Endothelial cell of umbilical vein (primary cell): ENCODE measurements around the gene ARNT2. TPM values are rescaled to one million over a fixed set of nuclear protein-coding genes. Genes with fewer than 3 reads are reported as not detected.

Experiments
- BruUV-seq: library from RNA; stranded (reverse); fragments of 400-500 nt; replicated peaks from 2 replicates; lab custom pipeline; 2021; lab: Mats Ljungman, UMichigan
- CTCF ChIA-PET: fragments of 300-600, 350-600 bp; sonication (Branson Sonifier 250); formaldehyde crosslinking; loops from one replicate; lab custom pipeline; 2021; ENCODE audit warnings: antibody characterized with exemption, inconsistent platforms; lab: Charles Lee
- POLR2A ChIA-PET: fragments of 300-600, 350-600 bp; sonication (Branson Sonifier 250); formaldehyde crosslinking; loops from one replicate; lab custom pipeline; 2021; ENCODE audit warnings: antibody characterized with exemption, inconsistent platforms; lab: Charles Lee
- DNase-seq: peaks from one replicate; pipeline ENCODE4 v3.0.0-alpha.2; 2011; ENCODE audit warnings: low read depth, low spot score
- FAIRE-seq: peaks from 2 replicates; lab custom pipeline; 2011; peaks lifted over from hg19 to GRCh38; lab: Jason Lieb, UNC
- H2AFZ ChIP-seq: 2 replicates; pipeline ENCODE4 v1.6.0; 2012; ENCODE audit warnings: low read depth, low read length, control low read depth, inconsistent platforms
- H3K27ac ChIP-seq: 2 replicates; pipeline ENCODE4 v1.5.1; 2011; ENCODE audit warnings: low read depth, mild to moderate bottlenecking, control low read depth, low read length, moderate library complexity; ENCODE audit not compliant: insufficient read depth
- H3K27me3 ChIP-seq, 2 experiments: 2 replicates each; pipeline versions ENCODE4 v1.6.0 to v1.6.1; 2011; ENCODE audit warnings: low read length in 2 of 2, mixed read lengths in 1 of 2; ENCODE audit not compliant: control insufficient read depth in 2 of 2, insufficient read depth in 2 of 2
- H3K36me3 ChIP-seq, 2 experiments: 2 replicates in 1 of 2; 3 replicates in 1 of 2; pipeline ENCODE4 v1.5.1; 2011; ENCODE audit warnings: low read length in 2 of 2, mild to moderate bottlenecking in 1 of 2, moderate library complexity in 1 of 2; ENCODE audit not compliant: control insufficient read depth in 2 of 2, insufficient read depth in 2 of 2; ENCODE audit errors: extremely low read depth in 1 of 2
- H3K4me1 ChIP-seq: 3 replicates; pipeline ENCODE4 v1.5.1; 2011; ENCODE audit warnings: mild to moderate bottlenecking, low read length; ENCODE audit not compliant: control insufficient read depth, insufficient read depth; ENCODE audit errors: extremely low read depth
- H3K4me2 ChIP-seq: 2 replicates; pipeline ENCODE4 v1.6.1; 2011; ENCODE audit warnings: low read length, control low read depth, mixed read lengths; ENCODE audit not compliant: insufficient read depth
- H3K4me3 ChIP-seq, 3 experiments: fragments of 200-600 bp in 1 of 3; sonication (generic), shearing (Covaris generic) in 1 of 3; replicated peaks in 1 of 3; 2 replicates each; pipeline ENCODE4 v1.5.1; 2011 to 2016; ENCODE audit warnings: control low read depth in 3 of 3, low read length in 3 of 3, mild to moderate bottlenecking in 2 of 3, inconsistent platforms in 1 of 3, low read depth in 1 of 3, moderate library complexity in 1 of 3; ENCODE audit not compliant: insufficient read depth in 1 of 3
- H3K79me2 ChIP-seq: 2 replicates; pipeline ENCODE4 v1.6.0; 2012; ENCODE audit warnings: low read length, inconsistent platforms; ENCODE audit not compliant: control insufficient read depth, insufficient read depth
- H3K9ac ChIP-seq: replicated peaks from 2 replicates; pipeline ENCODE3; 2011; ENCODE audit warnings: low read length, control low read depth; ENCODE audit not compliant: insufficient read depth; ENCODE audit errors: extremely low read depth
- H3K9me1 ChIP-seq: replicated peaks from 3 replicates; pipeline ENCODE4 v1.6.0; 2011; ENCODE audit warnings: mild to moderate bottlenecking, low read length; ENCODE audit not compliant: control insufficient read depth, insufficient read depth; ENCODE audit errors: extremely low read depth
- H3K9me3 ChIP-seq: replicated peaks from 2 replicates; pipeline ENCODE4 v1.5.1; 2012; ENCODE audit warnings: low read length, inconsistent platforms; ENCODE audit not compliant: control insufficient read depth, insufficient read depth
- H4K20me1 ChIP-seq: replicated peaks from 2 replicates; pipeline ENCODE3; 2011; ENCODE audit warnings: mild to moderate bottlenecking, low read length; ENCODE audit not compliant: control insufficient read depth, insufficient read depth; ENCODE audit errors: extremely low read depth
- CTCF ChIP-seq, 2 donors: IDR thresholded peaks; 1 replicate in 1 of 2; 2 replicates in 1 of 2; pipeline ENCODE4 v1.5.1; 2011; ENCODE audit warnings: low read length in 2 of 2, mild to moderate bottlenecking in 2 of 2, moderate library complexity in 2 of 2, control low read depth in 1 of 2, inconsistent platforms in 1 of 2, low read depth in 1 of 2; ENCODE audit not compliant: insufficient read depth in 1 of 2; ENCODE audit errors: extremely low read depth in 1 of 2
- EZH2 ChIP-seq: IDR thresholded peaks from 2 replicates; pipeline ENCODE4 v1.6.1; 2012; ENCODE audit warnings: borderline replicate concordance, low read depth, mild to moderate bottlenecking, moderate library complexity, low read length, inconsistent platforms; ENCODE audit not compliant: severe bottlenecking
- FOS ChIP-seq: IDR thresholded peaks from 2 replicates; pipeline ENCODE4 v1.6.1; 2011; ENCODE audit warnings: mild to moderate bottlenecking, low read length, moderate library complexity, borderline replicate concordance; ENCODE audit not compliant: insufficient read depth
- GATA2 ChIP-seq: IDR thresholded peaks from 2 replicates; pipeline ENCODE4 v1.7.0; 2011; ENCODE audit warnings: low read depth, mild to moderate bottlenecking, moderate library complexity, mixed read lengths, low read length; ENCODE audit not compliant: insufficient read length, insufficient read depth
- JUN ChIP-seq: IDR thresholded peaks from 2 replicates; pipeline ENCODE4 v1.6.1; 2011; ENCODE audit warnings: borderline replicate concordance, low read depth; ENCODE audit not compliant: insufficient read length, insufficient read depth
- MAX ChIP-seq: IDR thresholded peaks from 2 replicates; pipeline ENCODE4 v1.6.1; 2011; ENCODE audit not compliant: insufficient read depth, insufficient read length
- MYC ChIP-seq: IDR thresholded peaks from one replicate; pipeline ENCODE4 v1.6.1; 2011; ENCODE audit warnings: mild to moderate bottlenecking, low read depth, low read length
- POLR2A ChIP-seq: IDR thresholded peaks from 2 replicates; pipeline ENCODE4 v1.6.1; 2012; ENCODE audit warnings: low read depth, mild to moderate bottlenecking, control low read depth, low read length
- POLR2AphosphoS5 ChIP-seq: IDR thresholded peaks from 2 replicates; pipeline ENCODE4 v1.6.1; 2012; ENCODE audit warnings: low read depth, mild to moderate bottlenecking, control low read depth, low read length, moderate library complexity; ENCODE audit not compliant: insufficient read depth
- dilution Hi-C: fragments of 300-500 bp; cut with MboI; formaldehyde crosslinking; loops from one replicate; pipeline ENCODE4 v1.15.0; 2019; ENCODE audit warnings: low sequenced_read_pairs; ENCODE audit not compliant: extremely low pct_ligation_motif_present
- intact Hi-C: fragments of 100-400 bp; cut with micrococcal nuclease; formaldehyde crosslinking; loops from one replicate; pipeline ENCODE4 v1.10.0; 2022
- polyA plus RNA-seq, 4 experiments: library from polyadenylated mRNA; depleted of rRNA in 3 of 4; stranded (reverse) in 3 of 4; unstranded in 1 of 4; fragments of >200 nt; gene quantifications; 2 replicates each; pipeline versions ENCODE4 v1.2.1 to v1.2.3, GENCODE V29; 2011 to 2012; ENCODE audit warnings: missing spikeins in 1 of 4
- total RNA-seq: library from RNA; stranded (reverse); gene quantifications from 2 replicates; pipeline ENCODE4 v1.2.3, GENCODE V29; 2021

ARNT2 gene
- total and polyA plus RNA-seq, 2 donors (not counting 3 experiments of a cell fraction or from before 2014, with no cell fraction given), result 0.03 to 0.20 TPM

GRCh38 chr15:80494756-80495155 is 90.6 kb downstream of the ARNT2 start:
- dilution Hi-C loops, result no loop called here
- Histone ChIP-seq H3K9me1 (no peaks in the 10 kb centered on the region), H3K36me3 (no peaks in the 10 kb centered on the region), H3K4me2 (no peak overlapping the region), H2AFZ (no peak overlapping the region), H4K20me1 (no peaks in the 10 kb centered on the region), H3K27ac (no peak overlapping the region), H3K27me3 (no peaks in the 10 kb centered on the region), H3K4me1 (no peaks in the 10 kb centered on the region), H3K79me2 (no peaks in the 10 kb centered on the region), H3K9me3 (no peaks in the 10 kb centered on the region), H3K9ac (no peak overlapping the region), H3K4me3 (no peak overlapping the region)
- ChIA-PET POLR2A (no interaction called here), CTCF (no interaction called here)
- no peak for FAIRE-seq
- no peak for TF ChIP-seq MYC
- TF ChIP-seq POLR2A, result no peak
- TF ChIP-seq EZH2, result no peak
- no peak for TF ChIP-seq MAX
- TF ChIP-seq POLR2AphosphoS5, result no peak
- no peak for TF ChIP-seq GATA2
- TF ChIP-seq FOS, result no peak
- intact Hi-C loops, result no loop called here
- BruUV-seq, result no TSS peak
- DNase-seq, result no peak

- Histone ChIP-seq H3K4me2 (no peak overlapping the region), H3K9me1 (no peaks in the 10 kb centered on the region), H3K9ac (no peak overlapping the region), H3K4me3 (no peak overlapping the region), H3K9me3 (no peaks in the 10 kb centered on the region), H3K27me3 (no peaks in the 10 kb centered on the region), H4K20me1 (no peaks in the 10 kb centered on the region), H3K36me3 (no peaks in the 10 kb centered on the region), H2AFZ (no peak overlapping the region), H3K27ac (no peak overlapping the region), H3K4me1 (no peaks in the 10 kb centered on the region), H3K79me2 (no peaks in the 10 kb centered on the region)
- FAIRE-seq (no peak), DNase-seq (no peak)
- BruUV-seq, result no TSS peak
- intact Hi-C loops (no loop called here), dilution Hi-C loops (no loop called here)
- TF ChIP-seq MYC (no peak), CTCF (IDR thresholded peaks at IDR 0.05; ENCODE audit: extremely low read depth in 1 of 2, insufficient read depth in 1 of 2, low read depth in 1 of 2, low read length in 2 of 2) (no peak), POLR2A (no peak), JUN (no peak), MAX (no peak), FOS (no peak), EZH2 (no peak)
- ChIA-PET POLR2A (no interaction called here), CTCF (no interaction called here)
Measured at GRCh38 chr15:80495401-80495942, 91.3 kb downstream of the ARNT2 start.
